Liver (tissue), 9 donors: Measurements from ENCODE around the gene ACIN1. TPM values are rescaled to one million over a fixed set of nuclear protein-coding genes. Genes with fewer than 3 reads are reported as not detected.

Experiments
- DNase-seq: peaks from one replicate; pipeline ENCODE4 v3.0.0-alpha.2; 2017; ENCODE audit warnings: low spot score
- H3K27ac ChIP-seq, 2 donors: one replicate each; pipeline ENCODE4 v1.7.0; 2013; ENCODE audit warnings: inconsistent platforms in 2 of 2, low read length in 2 of 2, control low read depth in 1 of 2, low read depth in 1 of 2, mild to moderate bottlenecking in 1 of 2
- H3K27me3 ChIP-seq, 4 donors: one replicate each; pipeline versions ENCODE4 v1.6.1 to v1.7.0; 2013; ENCODE audit warnings: low read length in 3 of 4, inconsistent platforms in 1 of 4, mild to moderate bottlenecking in 1 of 4, moderate library complexity in 1 of 4; ENCODE audit not compliant: control insufficient read depth in 4 of 4, insufficient read depth in 4 of 4
- H3K36me3 ChIP-seq, 4 donors: one replicate each; pipeline versions ENCODE4 v1.6.1 to v1.7.0; 2013; ENCODE audit warnings: low read length in 3 of 4, mild to moderate bottlenecking in 3 of 4, low read depth in 1 of 4, moderate library complexity in 1 of 4; ENCODE audit not compliant: control insufficient read depth in 4 of 4, insufficient read depth in 3 of 4
- H3K4me1 ChIP-seq, 4 donors: one replicate each; pipeline versions ENCODE4 v1.6.1 to v1.7.0; 2013; ENCODE audit warnings: low read length in 3 of 4, mild to moderate bottlenecking in 3 of 4, moderate library complexity in 1 of 4; ENCODE audit not compliant: control insufficient read depth in 4 of 4, insufficient read depth in 4 of 4
- H3K4me3 ChIP-seq, 3 donors: one replicate each; pipeline versions ENCODE4 v1.6.1 to v1.7.0; 2013; ENCODE audit warnings: low read length in 3 of 3, control low read depth in 1 of 3, low read depth in 1 of 3, mild to moderate bottlenecking in 1 of 3
- H3K9ac ChIP-seq, 2 donors: one replicate each; pipeline ENCODE4 v1.7.0; 2013; ENCODE audit warnings: low read length in 2 of 2, mild to moderate bottlenecking in 2 of 2, moderate library complexity in 2 of 2, control low read depth in 1 of 2, low read depth in 1 of 2
- H3K9me3 ChIP-seq, 4 donors: one replicate each; pipeline versions ENCODE4 v1.6.1 to v1.7.0; 2013; ENCODE audit warnings: low read length in 3 of 4; ENCODE audit not compliant: control insufficient read depth in 4 of 4
- ATF3 ChIP-seq: IDR thresholded peaks from 2 replicates; pipeline ENCODE4 v1.6.1; 2016; ENCODE audit warnings: antibody characterized with exemption
- CTCF ChIP-seq: fragments of 150-350 bp; IDR thresholded peaks from 2 replicates; pipeline ENCODE4 v1.5.1; 2017; ENCODE audit warnings: improper control_type of control experiment, low read depth, low read length; ENCODE audit not compliant: missing input control
- EGR1 ChIP-seq, 2 donors: IDR thresholded peaks; 2 replicates each; pipeline ENCODE4 v1.6.1; 2016 to 2018; ENCODE audit warnings: antibody characterized with exemption in 2 of 2, low read depth in 2 of 2
- FOXA1 ChIP-seq: IDR thresholded peaks from 2 replicates; pipeline ENCODE4 v1.6.1; 2016; ENCODE audit warnings: antibody characterized with exemption
- FOXA2 ChIP-seq: IDR thresholded peaks from 2 replicates; pipeline ENCODE4 v1.6.1; 2016; ENCODE audit warnings: antibody characterized with exemption
- GABPA ChIP-seq, 2 donors: IDR thresholded peaks in 1 of 2; conservative IDR thresholded peaks in 1 of 2; 2 replicates each; pipeline ENCODE4 v1.6.1; 2016; ENCODE audit warnings: antibody characterized with exemption in 2 of 2, mild to moderate bottlenecking in 1 of 2, moderate library complexity in 1 of 2
- HNF4A ChIP-seq, 2 donors: conservative IDR thresholded peaks; 2 replicates each; pipeline ENCODE4 v1.6.1; 2016; ENCODE audit warnings: antibody characterized with exemption in 2 of 2, mild to moderate bottlenecking in 2 of 2
- HNF4G ChIP-seq: IDR thresholded peaks from 2 replicates; pipeline ENCODE4 v1.6.1; 2016; ENCODE audit warnings: antibody characterized with exemption
- JUND ChIP-seq, 2 donors: IDR thresholded peaks; 2 replicates each; pipeline ENCODE4 v1.6.1; 2016; ENCODE audit warnings: antibody characterized with exemption in 2 of 2
- MAX ChIP-seq: IDR thresholded peaks from 2 replicates; pipeline ENCODE4 v1.6.1; 2016; ENCODE audit warnings: antibody characterized with exemption
- NR2F2 ChIP-seq: IDR thresholded peaks from 2 replicates; pipeline ENCODE4 v1.6.1; 2016; ENCODE audit warnings: antibody characterized with exemption
- RAD21 ChIP-seq, 2 donors: IDR thresholded peaks; 2 replicates each; pipeline ENCODE4 v1.6.1; 2016; ENCODE audit warnings: antibody characterized with exemption in 2 of 2, mild to moderate bottlenecking in 2 of 2
- REST ChIP-seq: IDR thresholded peaks from 2 replicates; pipeline ENCODE4 v1.6.1; 2016; ENCODE audit warnings: antibody characterized with exemption, mild to moderate bottlenecking
- RXRA ChIP-seq, 2 donors: IDR thresholded peaks; 2 replicates each; pipeline ENCODE4 v1.6.1; 2017 to 2018; ENCODE audit warnings: antibody characterized with exemption in 2 of 2, mild to moderate bottlenecking in 1 of 2
- SP1 ChIP-seq: IDR thresholded peaks from 2 replicates; pipeline ENCODE4 v1.6.1; 2018; ENCODE audit warnings: antibody characterized with exemption, mild to moderate bottlenecking
- TAF1 ChIP-seq: conservative IDR thresholded peaks from 2 replicates; pipeline ENCODE4 v1.6.1; 2016; ENCODE audit warnings: antibody characterized with exemption, mild to moderate bottlenecking
- YY1 ChIP-seq: IDR thresholded peaks from 2 replicates; pipeline ENCODE4 v1.6.1; 2016; ENCODE audit warnings: antibody characterized with exemption, mild to moderate bottlenecking
- ZBTB33 ChIP-seq: IDR thresholded peaks from 2 replicates; pipeline ENCODE4 v1.6.1; 2016; ENCODE audit warnings: antibody characterized with exemption
- WGBS: extraction: QIAGEN DNeasy Blood & Tissue Kit; methylation state at CpG from one replicate; pipeline ENCODE4 v1.1.7; 2013; 5-methylcytosine and 5-hydroxymethylcytosine counted together
- polyA plus RNA-seq, 2 donors: library from polyadenylated mRNA; stranded (reverse) in 1 of 2; unstranded in 1 of 2; fragments of 200-250 nt in 1 of 2; fragments of >200 nt in 1 of 2; fragmentation: Nextera tagmentation in 1 of 2; extraction: Ambion mirVana in 1 of 2; gene quantifications; one replicate each; pipeline versions ENCODE4 v1.2.1 to v1.2.3, GENCODE V29; 2013 to 2015
- total RNA-seq, 2 donors: library from RNA; depleted of rRNA; stranded (reverse); fragments of >200 nt; gene quantifications; one replicate each; pipeline ENCODE4 v1.2.3, GENCODE V29; 2014
- donor health status: healthy.
- donor health status: healthy.
- donor health status: healthy.
- donor health status: healthy.
- donor health status: healthy.

The ACIN1 gene
- total and polyA plus RNA-seq, 4 donors = 8.1 to 50.6 (median 37.1) TPM

- H3K9ac ChIP-seq = peak within 1 kb of the TSS; percentile 76 to 95
- TF ChIP-seq JUND (IDR thresholded peaks at IDR 0.05) = peak; percentile 37 to 74
- peak; percentile 74 to 91 for TF ChIP-seq GABPA (IDR thresholded peaks at IDR 0.05 in 1 of 2, conservative IDR thresholded peaks at IDR 0.05 in 1 of 2)
- peak; percentile 55 to 71 for TF ChIP-seq RXRA (IDR thresholded peaks at IDR 0.05)
- no peak for TF ChIP-seq ATF3
- TF ChIP-seq MAX = peak; percentile 49
- peak; percentile 27 to 28 for TF ChIP-seq HNF4A (conservative IDR thresholded peaks at IDR 0.05)
- TF ChIP-seq FOXA2 = no peak
- no peak for TF ChIP-seq CTCF
- peak; percentile 41 for TF ChIP-seq REST
- TF ChIP-seq HNF4G = peak; percentile 99
- no peak for TF ChIP-seq NR2F2
- peak; percentile 50 for TF ChIP-seq TAF1
- TF ChIP-seq SP1 = peak; percentile 43
- TF ChIP-seq FOXA1 = peak; percentile 27
- peak; percentile 92 for TF ChIP-seq YY1
- peak; percentile 78 to 87 for TF ChIP-seq EGR1 (IDR thresholded peaks at IDR 0.05; ENCODE audit: low read depth in 2 of 2)
- TF ChIP-seq ZBTB33 = peak; percentile 98
- TF ChIP-seq RAD21 (IDR thresholded peaks at IDR 0.05) = no peak
- H3K27me3 ChIP-seq = no peaks in the 10 kb centered on the region
- no peaks in the 10 kb centered on the region for H3K9me3 ChIP-seq
- peak within 1 kb of the TSS; percentile 76 to 100 (median 85) for H3K4me3 ChIP-seq
- peaks cover 7 to 16% (median 10%) of the 10 kb centered on the region in 4 donors for H3K36me3 ChIP-seq
- peaks cover 0 to 20% (median 10%) of the 10 kb centered on the region in 4 donors for H3K4me1 ChIP-seq
- H3K27ac ChIP-seq = peak within 1 kb of the TSS; percentile 88 to 89
- no peak for DNase-seq
- WGBS = under 1% methylated on average over 46 of the region's 46 CpGs
Measured at GRCh38 chr14:23095196-23096108, 516 bp upstream of the ACIN1 start, which contains the start of gene C14orf119. TSS of gene C14orf119 (plus strand) at chr14:23095505. CDS start at chr14:23097659, 2,154 bp downstream.
